NCI-H446 treated with DMSO at 0.1 percent for 48 hours (cell line): Measurements from ENCODE around the gene GREB1.

Experiments
- DNase-seq: peaks from one replicate; lab custom pipeline; 2025; lab: John Stamatoyannopoulos, UW

Gene GREB1

GRCh38 chr2:11665510-11666362 is 131.9 kb downstream of the GREB1 start:
- DNase-seq, result no peak

- no peak for DNase-seq
These were observed 133.3 kb downstream of the GREB1 start for GRCh38 chr2:11667194-11667593.

DNA sequence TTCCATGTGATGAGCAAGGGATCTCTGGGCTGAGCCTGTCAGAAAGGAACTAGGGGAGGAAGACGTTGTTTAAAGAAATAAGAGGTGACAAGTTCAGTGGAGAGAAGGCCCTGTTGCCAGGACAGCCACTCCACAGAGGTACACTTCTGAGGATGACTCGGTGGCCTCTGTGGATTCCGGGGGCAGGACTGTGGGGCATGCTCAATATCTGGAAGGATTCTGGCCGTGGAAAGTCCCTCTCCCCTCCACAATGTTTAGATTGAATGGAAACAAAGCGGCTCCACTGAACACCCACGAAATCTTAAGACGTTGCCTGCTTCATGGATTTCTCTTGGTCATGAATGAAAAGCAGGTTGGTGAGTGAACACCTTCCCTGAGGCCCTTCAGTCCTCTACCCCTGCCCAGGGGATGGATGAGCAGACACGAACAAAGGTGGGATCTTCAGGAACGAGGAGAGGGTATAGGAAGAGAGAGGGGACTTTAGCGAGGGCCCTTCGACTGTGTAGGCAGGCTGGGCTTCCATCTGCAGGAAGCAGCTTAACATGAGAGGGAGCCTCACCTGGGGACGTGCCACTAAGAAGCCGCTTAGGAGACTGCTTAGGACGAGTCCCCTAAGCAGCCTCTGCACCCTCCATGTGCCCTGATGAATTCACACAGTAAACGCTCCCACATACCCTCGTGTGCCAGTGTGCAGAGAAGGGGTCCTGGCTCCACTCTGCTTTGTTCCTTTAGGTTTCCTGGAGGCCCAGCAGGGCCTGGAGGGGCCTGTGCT is 134.2 kb downstream of the GREB1 start:
- no peak for DNase-seq

DNA sequence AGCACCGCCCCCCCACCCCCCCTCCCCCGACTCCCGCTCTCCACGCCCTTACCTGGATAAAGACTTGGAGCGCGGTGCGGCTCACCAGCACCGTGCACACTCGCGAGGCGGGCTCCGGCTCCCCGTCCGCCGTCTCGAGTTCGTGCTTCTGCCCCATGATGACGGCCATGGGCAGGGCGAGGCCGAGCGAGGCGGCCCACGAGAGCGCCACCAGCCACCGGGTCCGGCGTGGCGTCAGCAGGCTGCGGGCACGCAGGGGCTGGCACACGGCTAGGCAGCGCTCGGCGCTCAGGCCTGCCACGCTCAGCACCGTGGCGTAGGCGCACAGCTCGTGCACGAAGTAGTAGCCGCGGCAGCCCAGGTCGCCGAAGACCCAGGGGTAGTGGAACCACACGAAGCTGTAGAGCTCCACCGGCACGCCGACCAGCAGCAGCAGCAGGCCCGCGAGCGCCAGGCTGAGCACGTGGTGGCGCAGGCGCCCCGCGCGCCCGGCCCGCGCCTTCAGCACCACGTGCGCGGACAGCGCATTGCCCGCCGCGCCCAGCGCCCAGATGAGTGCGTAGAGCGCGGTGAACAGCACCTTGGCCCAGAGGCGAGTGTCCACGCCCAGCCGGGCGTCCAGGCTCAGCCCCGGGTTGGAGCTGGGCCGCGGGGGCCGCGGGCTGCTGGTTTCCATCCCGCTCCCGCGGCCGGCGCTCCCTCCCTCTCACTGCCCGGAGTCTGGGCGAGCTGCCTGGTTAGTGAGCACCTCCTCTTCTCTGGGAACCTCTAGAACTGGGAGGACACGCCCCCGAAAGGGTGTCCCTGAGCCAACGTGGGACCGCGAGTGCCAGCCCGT is 135.8 kb downstream of the GREB1 start, which contains the start of gene NTSR2:
TSS of gene NTSR2 (minus strand) at position 742 of the 838 bp plus-strand sequence. CDS start at position 676, 66 bp downstream.
- no peak for DNase-seq

- DNase-seq, result no peak
These were observed 138.6 kb downstream of the GREB1 start for GRCh38 chr2:11672407-11672806.

DNA sequence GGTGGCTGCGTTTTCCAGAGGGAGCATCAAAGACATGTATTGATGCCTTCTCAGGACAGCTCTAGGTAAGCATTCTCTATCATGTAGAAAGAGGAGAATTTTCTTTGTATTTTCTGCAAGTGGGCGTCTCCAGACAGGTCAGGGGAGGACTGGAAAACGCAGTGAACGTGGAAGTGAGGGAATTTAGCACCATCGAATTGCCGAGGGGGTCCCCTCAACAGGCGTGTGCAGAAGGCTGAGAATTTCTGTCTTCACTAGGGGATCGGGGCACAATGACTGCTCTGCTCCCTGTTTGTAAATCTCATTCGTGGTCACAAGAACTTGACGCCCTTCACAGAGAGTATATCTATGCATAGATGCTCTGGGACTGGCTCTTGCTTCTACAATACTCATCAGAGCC is 141.1 kb downstream of the GREB1 start:
- no peak for DNase-seq

GRCh38 chr2:11675423-11676112 is 141.7 kb downstream of the GREB1 start:
- DNase-seq, result no peak

DNA sequence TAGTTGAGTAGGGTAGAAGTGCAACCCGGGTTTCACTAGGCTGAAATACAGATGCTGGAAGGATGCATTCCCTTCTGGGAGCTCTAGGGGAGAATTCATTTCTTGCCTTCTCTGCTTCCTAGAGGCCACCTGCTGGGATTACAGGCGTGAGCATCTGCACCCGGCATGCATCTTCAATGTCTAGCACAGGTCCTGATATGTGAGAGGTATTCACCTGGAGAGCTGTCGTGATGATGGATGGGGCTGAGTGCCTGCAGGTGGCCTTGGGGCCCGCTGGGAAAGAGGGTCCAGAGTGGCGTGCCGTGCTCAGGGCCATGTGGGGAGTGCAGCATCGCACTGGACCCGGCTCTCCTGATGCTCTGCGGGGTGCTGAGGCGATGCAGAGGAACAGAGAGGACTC is 142.8 kb downstream of the GREB1 start:
- no peak for DNase-seq

- DNase-seq, result no peak
These were observed 143.6 kb downstream of the GREB1 start for GRCh38 chr2:11677136-11678055.

GRCh38 chr2:11678306-11678960 is 144.6 kb downstream of the GREB1 start:
- no peak for DNase-seq

DNA sequence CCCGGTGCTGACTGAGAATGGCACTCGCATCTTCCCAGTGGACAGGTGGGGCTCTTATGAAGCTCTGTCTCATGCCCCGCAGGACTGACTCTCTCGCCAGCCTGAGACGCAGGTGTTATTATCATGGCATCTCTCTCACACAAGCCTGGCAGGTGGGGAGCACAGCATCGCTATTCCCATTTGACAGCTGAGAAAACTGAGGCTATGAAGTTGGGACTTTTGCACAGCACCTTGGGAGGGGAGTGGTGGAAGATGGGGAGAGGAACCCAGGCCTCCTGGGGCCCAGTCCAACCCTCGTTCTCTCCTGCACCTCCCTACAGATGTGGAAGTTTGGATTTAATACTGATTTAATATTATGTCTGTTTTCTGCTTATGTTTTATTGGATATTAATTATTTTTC is 145.2 kb downstream of the GREB1 start:
- DNase-seq, result no peak

DNA sequence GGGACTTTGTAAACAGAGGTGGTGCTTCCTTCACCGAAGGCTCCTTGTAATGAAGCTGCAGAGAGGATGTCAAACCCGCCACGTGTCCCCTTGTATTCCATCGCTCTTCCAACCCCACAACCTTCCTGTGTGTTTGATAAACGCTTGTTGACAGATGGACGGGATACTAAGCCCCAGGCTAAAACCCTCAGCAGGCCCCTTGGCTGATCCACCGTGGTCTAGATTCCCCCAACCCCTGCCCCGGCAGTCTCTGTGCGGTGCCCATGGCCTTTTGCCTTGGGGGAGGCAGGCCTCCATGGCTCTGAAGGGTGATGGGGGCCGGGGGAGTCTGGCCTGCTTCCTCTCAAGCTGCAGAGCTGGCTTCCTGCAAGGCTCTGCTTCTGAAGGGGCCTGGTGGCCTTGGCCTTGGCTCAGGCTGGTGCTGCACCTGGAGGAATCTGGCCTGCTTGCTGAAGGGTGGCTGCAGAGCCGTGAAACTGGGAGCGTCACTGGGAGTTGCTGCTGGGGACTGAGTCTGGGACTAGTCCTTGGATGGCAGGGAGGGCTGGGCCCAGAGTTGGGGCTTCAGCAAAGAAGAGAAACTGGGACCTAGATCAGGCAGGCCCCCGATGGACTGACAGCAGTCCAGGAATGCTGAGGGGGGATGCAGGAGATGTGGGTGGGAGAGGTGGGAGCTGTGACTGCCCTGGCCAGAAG is 145.8 kb downstream of the GREB1 start:
- no peak for DNase-seq

DNA sequence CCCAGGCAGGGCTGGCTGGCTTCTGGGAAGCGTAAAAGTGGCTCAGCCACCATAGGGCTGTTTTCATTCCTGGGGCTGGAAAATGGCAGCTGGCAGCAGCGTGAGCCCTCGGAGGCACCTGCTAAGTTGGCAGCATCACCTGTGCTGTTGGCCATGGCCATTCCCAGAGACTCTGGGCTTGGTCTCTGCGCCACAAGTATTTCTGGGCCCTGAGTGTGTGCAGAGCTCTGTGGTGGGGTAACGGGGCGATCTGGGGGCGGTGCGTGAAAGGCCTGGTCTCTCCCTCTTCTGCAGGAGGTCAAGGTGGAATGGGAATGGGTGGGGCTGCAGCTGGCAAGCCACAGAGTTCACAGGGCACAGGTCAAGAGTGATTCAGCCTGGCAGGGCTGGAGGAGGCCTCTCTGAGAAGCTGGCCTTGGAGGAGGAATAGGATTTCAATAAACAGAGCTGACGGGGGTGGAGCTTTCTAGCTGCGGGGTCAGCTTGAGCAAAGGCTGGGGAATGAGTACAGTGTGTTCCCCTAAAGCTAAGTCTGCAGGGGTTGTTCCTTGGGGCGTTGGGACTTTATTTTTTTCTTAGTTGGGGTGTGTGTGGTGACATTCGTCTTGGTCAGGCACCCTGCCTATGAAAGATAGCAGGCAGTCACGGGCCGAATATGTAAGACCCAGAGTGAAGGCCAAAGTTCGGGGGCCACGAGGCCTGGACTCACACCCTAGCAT is 146.5 kb downstream of the GREB1 start:
- no peak for DNase-seq

DNA sequence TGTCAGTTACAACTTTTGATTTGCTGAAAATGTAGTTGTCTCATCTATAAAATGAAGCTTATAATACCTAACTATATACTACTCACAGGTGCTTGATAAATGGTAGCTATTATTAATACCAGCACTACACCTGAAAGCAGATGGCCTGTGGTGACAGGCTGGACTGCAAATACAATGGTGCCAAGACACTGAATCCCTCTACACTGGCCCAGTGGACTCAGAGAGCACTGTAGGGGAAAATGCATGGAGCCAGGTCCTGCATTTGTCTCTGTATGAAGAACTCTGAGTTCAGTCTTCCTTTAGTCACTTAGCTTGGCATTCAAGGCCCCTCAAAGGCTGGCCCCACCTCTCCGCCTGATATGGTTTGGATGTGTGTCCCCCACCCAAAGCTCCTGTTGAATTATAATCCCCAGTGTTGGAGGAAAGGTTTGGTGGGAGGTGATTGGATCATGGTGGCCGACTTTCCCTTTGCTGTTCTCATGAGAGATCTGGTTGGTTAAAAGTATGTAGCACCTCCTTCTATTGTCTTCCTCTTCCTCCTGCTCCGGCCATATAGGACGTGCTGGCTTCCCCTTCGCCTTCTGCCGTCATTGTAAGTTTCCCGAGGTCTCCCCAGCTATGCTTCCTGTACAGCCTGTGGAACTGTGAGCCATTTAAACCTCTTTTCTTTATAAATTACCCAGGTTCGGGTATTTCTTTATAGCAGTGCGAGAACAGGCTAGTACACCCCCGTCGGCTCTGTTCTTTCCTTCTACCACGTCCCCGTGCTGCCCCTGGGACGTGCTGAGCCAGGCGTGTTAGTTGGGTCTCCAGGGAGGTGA is 147.3 kb downstream of the GREB1 start:
- DNase-seq, result no peak

GRCh38 chr2:11681722-11682589 is 148.1 kb downstream of the GREB1 start:
- DNase-seq, result no peak

- no peak for DNase-seq
These were observed 148.7 kb downstream of the GREB1 start for GRCh38 chr2:11682590-11682915.

DNA sequence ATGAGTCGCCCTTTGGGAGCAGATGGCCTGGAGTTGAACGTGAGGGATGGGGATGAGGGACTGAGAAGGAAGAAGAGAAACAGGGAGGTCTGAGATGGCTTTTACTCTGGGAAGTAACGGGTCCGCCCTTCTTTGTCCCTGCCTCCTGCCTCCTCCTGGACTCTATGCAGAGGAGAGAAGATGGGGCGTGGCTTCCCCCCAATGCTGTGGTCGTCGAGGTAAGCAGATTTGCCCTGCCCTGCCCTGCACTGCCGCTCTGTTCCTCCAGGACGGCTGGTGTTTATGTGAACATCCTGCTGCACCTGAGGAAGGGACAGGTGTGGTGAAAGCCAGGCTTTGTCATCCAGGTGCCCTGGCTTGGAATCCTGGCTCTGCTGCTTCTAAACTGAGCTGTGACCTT is 149.6 kb downstream of the GREB1 start:
- DNase-seq, result no peak
